ENCODE results near the gene DLGAP4. TPM values are rescaled to one million over a fixed set of nuclear protein-coding genes. Genes with fewer than 3 reads are reported as not detected.

Gene DLGAP4
- total and polyA plus RNA-seq, 9 of the 15 experiments (the other 6 are each of a cell fraction or from before 2014, with no cell fraction given) = 0.31 to 34.1 (median 4.5) TPM

GRCh38 chr20:36272547-36273220, 33.5 kb upstream of the DLGAP4 start:
- H3K36me3 ChIP-seq (ENCODE audit: control insufficient read depth, insufficient read depth, low read length) = no peaks in the 10 kb centered on the region
- H4K20me1 ChIP-seq (replicated peaks; ENCODE audit: control insufficient read depth, insufficient read depth, low read length) = 0 out of 2 replicates have a peak, but pooled peaks cover 10% of the 10 kb centered on the region
- H3K79me2 ChIP-seq (ENCODE audit: control insufficient read depth, insufficient read depth, low read length) = no peaks in the 10 kb centered on the region
- in situ Hi-C loops (cut with MboI) = no loop called here
- H3K4me2 ChIP-seq (ENCODE audit: insufficient read depth, low read length) = no peak overlapping the region
- CTCF ChIA-PET (ENCODE audit: low intra/inter-chr PET ratio) = interaction anchor here (1.1 kb wide), 1 partner anchor 167 kb away, joined by 3 read pairs; no protein-coding TSS in a partner anchor
- no peaks in the 10 kb centered on the region for H3K9me3 ChIP-seq (replicated peaks; ENCODE audit: control insufficient read depth, insufficient read depth, low read depth, low read length)
- 6% methylated on average over 9 of the region's 12 CpGs for WGBS (ENCODE audit: insufficient coverage, low coverage, missing lambda C conversion rate)
- no peak overlapping the region for H3K9ac ChIP-seq (ENCODE audit: insufficient read depth in 1 of 2, low read depth in 2 of 2, low read length in 2 of 2)
- H2AFZ ChIP-seq (ENCODE audit: low read depth, low read length) = no peak overlapping the region
- ATAC-seq (no peak), FAIRE-seq (no peak), DNase-seq (ENCODE audit: extremely low read depth in 1 of 4, low spot score in 3 of 4) (no peak)
- no TSS peak for BruUV-seq (replicated peaks)
- H3K4me1 ChIP-seq (replicated peaks in 1 of 2; ENCODE audit: control insufficient read depth in 2 of 2, insufficient read depth in 2 of 2, low read length in 2 of 2) = peaks cover 0 to 6% of the 10 kb centered on the region in 2 experiments; a peak in 2 of 5 replicates
- H3K27ac ChIP-seq (ENCODE audit: extremely low read depth, low read depth, low read length) = no peak overlapping the region
- H3K27me3 ChIP-seq (ENCODE audit: control insufficient read depth in 2 of 2, insufficient read depth in 2 of 2, low read length in 2 of 2) = peaks cover 22 to 69% of the 10 kb centered on the region in 2 experiments; a peak in 4 of 5 replicates
- intact Hi-C loops (cut with micrococcal nuclease) = loop anchor here (1.0 kb wide), 1 partner anchor 127 kb away; no protein-coding TSS in a partner anchor
- POLR2A ChIA-PET = interaction anchor here (0.7 to 1.6 kb wide), 4 partner anchors 13 to 1722 kb away, joined by 3 to 5 read pairs (median 3); no protein-coding TSS in a partner anchor
- H3K9me1 ChIP-seq (ENCODE audit: control insufficient read depth, insufficient read depth, low read length) = no peaks in the 10 kb centered on the region
- no peak overlapping the region for H3K4me3 ChIP-seq
- TF ChIP-seq ETS2 (tag; IDR thresholded peaks at IDR 0.05; ENCODE audit: borderline replicate concordance, poor library complexity, severe bottlenecking) = no peak
- no peak for TF ChIP-seq E2F1 (CRISPR knock-in tag; IDR thresholded peaks at IDR 0.05)
- TF ChIP-seq ZNF224 (CRISPR knock-in tag; IDR thresholded peaks at IDR 0.05) = no peak
- TF ChIP-seq ZNF318 (IDR thresholded peaks at IDR 0.05; ENCODE audit: borderline replicate concordance in 1 of 2, low read depth in 1 of 2) = no peak
- no peak for TF ChIP-seq ZNF232 (CRISPR knock-in tag; IDR thresholded peaks at IDR 0.05)
- TF ChIP-seq HNRNPUL1 (IDR thresholded peaks at IDR 0.05; ENCODE audit: low read length) = no peak
- no peak for TF ChIP-seq ZNF512 (tag; IDR thresholded peaks at IDR 0.05)
- TF ChIP-seq POLR3A (IDR thresholded peaks at IDR 0.05; ENCODE audit: borderline replicate concordance, extremely low read depth, insufficient read depth, insufficient read length) = no peak
- no peak for TF ChIP-seq HMGN3 (IDR thresholded peaks at IDR 0.05; ENCODE audit: borderline replicate concordance, extremely low read depth, insufficient read length, low read depth, low read length)

Data from K562 (cell line).